WTC11 (cell line): ENCODE data around the gene ABCD2. TPM values are rescaled to one million over a fixed set of nuclear protein-coding genes. Genes with fewer than 3 reads are reported as not detected.

Source experiments
- ATAC-seq: fragments of 200-7000 bp; cut with Tn5 transposase; 2 replicates; pipeline ENCODE4 v1.10.0; 2021; ENCODE audit warnings: mild to moderate bottlenecking, moderate library complexity
- CTCF ChIA-PET: fragments of 300-600 bp; sonication (Branson Sonifier 250); formaldehyde crosslinking; loops from one replicate; lab custom pipeline; 2021; ENCODE audit warnings: antibody characterized with exemption; lab: Charles Lee
- POLR2A ChIA-PET: fragments of 350-600 bp; sonication (Branson Sonifier 250); formaldehyde crosslinking; loops from one replicate; lab custom pipeline; 2021; ENCODE audit warnings: antibody characterized with exemption; lab: Charles Lee
- DNase-seq: peaks from one replicate; pipeline ENCODE4 v3.0.0; 2021; ENCODE audit warnings: low spot score
- H3K27ac Mint-ChIP-seq: 2 replicates; pipeline ENCODE4 v1.8.0; 2021; ENCODE audit warnings: mixed read lengths
- H3K27me3 Mint-ChIP-seq: 2 replicates; pipeline ENCODE4 v1.8.0; 2021; ENCODE audit warnings: low read depth, mild to moderate bottlenecking, moderate library complexity, mixed read lengths
- H3K36me3 Mint-ChIP-seq: 2 replicates; pipeline ENCODE4 v1.8.0; 2021; ENCODE audit warnings: mixed read lengths
- H3K4me1 Mint-ChIP-seq: 2 replicates; pipeline ENCODE4 v1.8.0; 2022; ENCODE audit warnings: mixed read lengths
- H3K4me3 Mint-ChIP-seq: 2 replicates; pipeline ENCODE4 v1.8.0; 2021; ENCODE audit warnings: mild to moderate bottlenecking, moderate library complexity, mixed read lengths
- H3K9me3 Mint-ChIP-seq: 2 replicates; pipeline ENCODE4 v1.8.0; 2021; ENCODE audit warnings: mixed read lengths
- FOXK1 ChIP-seq: sonication (generic); formaldehyde crosslinking; IDR thresholded peaks from 2 replicates; pipeline ENCODE4 v1.8.0; 2022; ENCODE audit warnings: mild to moderate bottlenecking, moderate library complexity, missing genetic modification reagents
- GABPB1 ChIP-seq: sonication (generic); formaldehyde crosslinking; IDR thresholded peaks from 2 replicates; pipeline ENCODE4 v1.8.1; 2023; ENCODE audit warnings: mild to moderate bottlenecking, missing genetic modification reagents
- GTF2I ChIP-seq: fragments of 250-450 bp; sonication (Bioruptor Pico); conservative IDR thresholded peaks from 2 replicates; pipeline ENCODE4 v1.4.0; 2021; ENCODE audit warnings: mild to moderate bottlenecking
- JUN ChIP-seq: sonication (generic); formaldehyde crosslinking; IDR thresholded peaks from 2 replicates; pipeline ENCODE4 v1.8.0; 2023; ENCODE audit warnings: mild to moderate bottlenecking, missing genetic modification reagents
- MXD4 ChIP-seq: fragments of 250-450 bp; sonication (Bioruptor Pico); IDR thresholded peaks from 2 replicates; pipeline ENCODE4 v1.8.0; 2021; ENCODE audit warnings: mild to moderate bottlenecking, moderate library complexity, borderline replicate concordance
- MYBL2 ChIP-seq: sonication (generic); formaldehyde crosslinking; IDR thresholded peaks from 2 replicates; pipeline ENCODE4 v1.8.1; 2023; ENCODE audit warnings: mild to moderate bottlenecking, moderate library complexity, missing genetic modification reagents
- NFE2L1 ChIP-seq: sonication (generic); formaldehyde crosslinking; IDR thresholded peaks from 2 replicates; pipeline ENCODE4 v1.8.1; 2023; ENCODE audit warnings: missing genetic modification reagents
- NFYB ChIP-seq: sonication (generic); formaldehyde crosslinking; conservative IDR thresholded peaks from 2 replicates; pipeline ENCODE4 v1.8.0; 2022; ENCODE audit warnings: low read depth, missing genetic modification reagents
- NR3C1 ChIP-seq: sonication (generic); formaldehyde crosslinking; conservative IDR thresholded peaks from 2 replicates; pipeline ENCODE4 v1.8.1; 2023; ENCODE audit warnings: low read depth, mild to moderate bottlenecking, missing genetic modification reagents
- PRDM15 ChIP-seq: sonication (generic); formaldehyde crosslinking; IDR thresholded peaks from 2 replicates; pipeline ENCODE4 v1.8.0; 2022; ENCODE audit warnings: missing genetic modification reagents
- PRRX2 ChIP-seq: fragments of 250-450 bp; sonication (Bioruptor Pico); IDR thresholded peaks from 2 replicates; pipeline ENCODE4 v1.8.0; 2021; ENCODE audit warnings: mild to moderate bottlenecking
- RELA ChIP-seq: sonication (generic); formaldehyde crosslinking; IDR thresholded peaks from 2 replicates; pipeline ENCODE4 v1.8.1; 2022; ENCODE audit warnings: missing genetic modification reagents, mild to moderate bottlenecking, borderline replicate concordance
- SP1 ChIP-seq: sonication (generic); formaldehyde crosslinking; conservative IDR thresholded peaks from 2 replicates; pipeline ENCODE4 v1.8.1; 2022; ENCODE audit warnings: missing genetic modification reagents
- STAT6 ChIP-seq: sonication (generic); formaldehyde crosslinking; conservative IDR thresholded peaks from 2 replicates; pipeline ENCODE4 v1.8.1; 2023; ENCODE audit warnings: mild to moderate bottlenecking, low read depth, missing genetic modification reagents, moderate library complexity
- TEAD1 ChIP-seq: sonication (generic); formaldehyde crosslinking; IDR thresholded peaks from 2 replicates; pipeline ENCODE4 v1.8.0; 2022; ENCODE audit warnings: mild to moderate bottlenecking, missing genetic modification reagents
- USF2 ChIP-seq: sonication (generic); formaldehyde crosslinking; IDR thresholded peaks from 2 replicates; pipeline ENCODE4 v1.8.1; 2023; ENCODE audit warnings: mild to moderate bottlenecking, missing genetic modification reagents, moderate library complexity
- ZNF263 ChIP-seq: sonication (generic); formaldehyde crosslinking; IDR thresholded peaks from 2 replicates; pipeline ENCODE4 v1.8.1; 2022; ENCODE audit warnings: low read depth, mild to moderate bottlenecking, moderate library complexity, missing genetic modification reagents
- ZNF281 ChIP-seq: sonication (generic); formaldehyde crosslinking; IDR thresholded peaks from 2 replicates; pipeline ENCODE4 v1.8.0; 2023; ENCODE audit warnings: mild to moderate bottlenecking, missing genetic modification reagents
- ZNF416 ChIP-seq: fragments of 250-450 bp; sonication (Bioruptor Pico); IDR thresholded peaks from 2 replicates; pipeline ENCODE4 v1.9.0; 2021; ENCODE audit warnings: mild to moderate bottlenecking, inconsistent platforms
- ZNF423 ChIP-seq: fragments of 250-450 bp; sonication (Bioruptor Pico); IDR thresholded peaks from 2 replicates; pipeline ENCODE4 v2.1.2; 2022; ENCODE audit warnings: mild to moderate bottlenecking, moderate library complexity
- total RNA-seq: library from RNA; stranded (reverse); gene quantifications from 3 replicates; pipeline ENCODE4 v1.2.3, GENCODE V29; 2021

Gene ABCD2
- total RNA-seq, 1 experiment from 2014 or later: not detected

GRCh38 chr12:39620659-39621658, 1.4 kb upstream of the ABCD2 start (continued):
- TF ChIP-seq ZNF281 (CRISPR knock-in tag): no peak
- TF ChIP-seq GTF2I (CRISPR knock-in tag): no peak
- TF ChIP-seq TEAD1 (CRISPR knock-in tag): no peak
- no peak for TF ChIP-seq USF2 (CRISPR knock-in tag)
- TF ChIP-seq ZNF263 (CRISPR knock-in tag): no peak
- no peak for TF ChIP-seq NFE2L1 (CRISPR knock-in tag)
- TF ChIP-seq NR3C1 (CRISPR knock-in tag): no peak
- TF ChIP-seq NFYB (CRISPR knock-in tag): no peak
- TF ChIP-seq ZNF416 (CRISPR knock-in tag): no peak
- TF ChIP-seq STAT6 (CRISPR knock-in tag): no peak
- TF ChIP-seq GABPB1 (CRISPR knock-in tag): no peak
- no peak for TF ChIP-seq RELA (CRISPR knock-in tag)
- no peak for TF ChIP-seq FOXK1

- CTCF ChIA-PET: interaction anchor here (0.6 to 1.9 kb wide), 8 partner anchors 11 to 392 kb away, joined by 3 to 7 read pairs (median 4); no protein-coding TSS in a partner anchor
- Mint-ChIP-seq H3K36me3 (no peaks in the 10 kb centered on the region), H3K27ac (no peak overlapping the region), H3K9me3 (no peaks in the 10 kb centered on the region), H3K4me1 (peaks cover 4% of the 10 kb centered on the region; the same call in 1 of the 2 replicates), H3K27me3 (peaks cover 7% of the 10 kb centered on the region), H3K4me3 (no peak overlapping the region)
- POLR2A ChIA-PET: interaction anchor here (0.7 kb wide), 1 partner anchor 17 kb away, joined by 3 read pairs; no protein-coding TSS in a partner anchor
- peak; percentile 46 for ATAC-seq
- no peak for DNase-seq
- TF ChIP-seq SP1 (CRISPR knock-in tag): no peak
- TF ChIP-seq PRRX2 (CRISPR knock-in tag): no peak
- TF ChIP-seq MXD4 (CRISPR knock-in tag): no peak
- no peak for TF ChIP-seq NFYB (CRISPR knock-in tag)
- no peak for TF ChIP-seq MYBL2
- TF ChIP-seq TEAD1 (CRISPR knock-in tag): no peak
- no peak for TF ChIP-seq PRDM15 (CRISPR knock-in tag)
- no peak for TF ChIP-seq ZNF281 (CRISPR knock-in tag)
- no peak for TF ChIP-seq JUN (CRISPR knock-in tag)
- TF ChIP-seq ZNF423 (CRISPR knock-in tag): no peak
These were observed 315 bp downstream of the ABCD2 start for GRCh38 chr12:39619316-39619659.
